ENCODE results near the gene ADAM19.

Gene ADAM19

DNA sequence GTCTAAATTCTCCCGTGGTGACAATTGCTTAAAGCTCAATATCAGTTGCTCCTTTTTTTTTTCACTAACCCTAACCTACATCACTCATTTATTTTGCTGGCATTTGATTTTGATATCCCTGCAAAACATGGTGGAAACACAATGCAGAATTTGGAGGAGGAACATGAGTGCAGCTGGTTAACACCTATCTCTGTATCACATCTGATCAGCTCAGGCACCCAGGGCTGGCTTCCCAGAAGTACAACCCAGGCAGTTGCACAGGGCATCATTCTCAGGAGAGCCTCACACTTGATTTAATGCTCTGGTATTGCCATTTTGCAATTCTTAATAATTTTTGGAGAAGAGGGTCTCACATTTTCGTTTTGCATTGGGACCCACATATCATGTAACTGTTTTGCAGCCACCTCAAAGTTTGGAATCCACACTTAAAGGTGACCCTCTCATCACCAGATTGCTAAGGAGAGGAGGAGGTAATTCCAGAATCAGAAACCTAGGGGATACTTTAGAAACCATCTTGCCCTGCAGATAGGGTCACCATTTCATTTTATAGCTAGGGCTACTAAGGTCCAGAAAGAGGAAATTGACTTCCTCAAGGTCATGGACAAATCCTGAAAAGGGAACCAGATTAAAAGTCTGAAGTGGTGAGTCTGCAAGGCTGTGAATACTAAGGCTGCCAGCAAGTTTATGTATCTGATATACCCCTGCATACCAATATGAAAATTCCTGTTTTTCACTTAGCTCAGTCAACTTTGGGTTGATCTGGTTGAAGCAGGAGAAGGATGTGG, 19.3 kb upstream of the ADAM19 start:
- no peak for DNase-seq (ENCODE audit: low read depth in 2 of 2)

DNA sequence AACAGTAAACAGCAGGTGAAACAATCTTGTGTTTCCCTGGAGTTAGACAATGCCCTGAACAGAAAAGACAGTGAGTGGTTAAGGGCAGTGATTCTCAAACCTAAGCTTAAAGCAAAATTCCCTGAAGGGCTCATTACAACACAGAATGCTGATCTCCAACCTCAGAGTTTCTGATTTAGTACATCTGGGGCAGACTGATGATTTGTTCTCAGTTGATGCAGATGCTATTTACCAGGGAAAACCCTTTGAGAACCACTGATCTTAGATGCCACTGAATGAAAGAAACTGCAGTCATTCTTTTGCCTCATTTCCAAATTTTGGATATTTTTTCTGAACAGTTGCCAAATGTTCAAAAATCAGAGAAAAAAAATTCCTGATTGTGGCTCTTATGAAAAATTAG, 18.7 kb upstream of the ADAM19 start:
- DNase-seq (ENCODE audit: low read depth in 2 of 2): no peak

DNA sequence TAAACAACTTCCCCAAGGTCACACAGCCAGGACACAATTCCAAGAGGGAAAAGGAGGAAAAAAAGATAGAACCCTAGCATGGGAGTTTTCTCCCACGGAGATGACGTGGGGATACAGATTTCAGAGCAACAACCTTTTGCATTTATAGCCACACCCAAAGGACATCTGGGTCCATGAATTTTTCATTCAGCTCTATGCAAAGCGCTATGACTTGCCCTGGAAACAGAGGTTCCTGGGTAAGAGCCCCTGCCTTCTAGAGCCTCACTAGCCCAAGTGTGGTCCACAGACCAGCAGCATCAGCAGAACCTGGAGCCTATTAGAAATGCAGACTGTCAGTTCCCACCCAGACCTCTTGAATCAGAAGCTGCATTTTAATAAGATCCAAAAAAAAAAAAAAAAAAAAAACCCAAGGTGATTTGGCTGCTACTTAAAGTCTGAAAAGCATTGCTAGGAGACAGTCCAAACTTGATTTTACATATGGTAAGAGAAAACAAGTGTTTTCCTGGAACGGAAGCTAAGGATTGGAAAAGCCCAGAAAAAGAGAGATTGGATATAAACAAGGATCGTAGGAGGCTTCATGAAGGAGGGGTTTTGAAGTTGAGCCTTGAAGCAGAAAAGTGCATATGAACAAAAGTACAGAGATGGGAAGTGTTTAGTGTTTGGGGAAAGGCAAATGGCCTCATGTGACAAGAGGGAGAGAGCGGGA, 17.6 kb upstream of the ADAM19 start:
- no peak for DNase-seq (ENCODE audit: low read depth in 2 of 2)

DNA sequence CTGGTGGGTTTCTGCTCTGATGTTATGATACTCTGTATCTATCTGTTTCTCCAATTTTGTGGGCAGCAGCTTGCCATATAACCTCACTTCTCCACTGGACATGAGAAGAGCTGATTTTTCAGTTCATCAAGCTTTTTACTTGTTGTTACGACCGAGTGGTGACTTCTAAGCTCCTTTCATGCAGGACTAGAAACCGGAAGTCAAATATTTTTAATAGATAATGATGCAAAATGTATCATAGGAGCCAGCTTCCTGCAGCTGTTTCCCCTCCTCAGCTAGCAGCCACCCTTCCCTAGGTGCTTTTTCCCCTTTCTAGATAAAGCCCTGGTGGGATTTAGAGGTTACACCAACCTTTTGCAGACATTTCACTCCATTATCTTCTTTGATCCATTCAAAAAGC, 17.0 kb upstream of the ADAM19 start:
- DNase-seq (ENCODE audit: low read depth in 2 of 2): no peak

DNA sequence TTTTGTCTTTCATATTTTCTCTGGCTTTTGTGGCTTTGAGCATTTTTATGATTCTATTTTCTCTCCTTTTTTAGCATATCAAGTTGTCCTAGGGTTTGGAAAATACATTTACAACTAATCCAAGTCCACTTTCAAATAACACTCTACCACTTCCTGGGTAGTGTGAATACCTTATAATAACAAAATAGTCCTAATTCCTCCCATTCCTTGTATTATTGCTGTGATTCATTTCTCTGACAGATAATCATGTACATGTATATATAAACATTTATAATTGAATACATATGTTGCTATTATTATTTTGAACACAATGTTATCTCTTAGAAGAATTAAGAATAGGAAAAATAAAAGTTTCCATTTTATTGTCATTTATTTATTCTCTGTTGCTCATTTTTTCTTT, 14.9 kb upstream of the ADAM19 start:
- no peak for DNase-seq (ENCODE audit: low read depth in 2 of 2)

DNA sequence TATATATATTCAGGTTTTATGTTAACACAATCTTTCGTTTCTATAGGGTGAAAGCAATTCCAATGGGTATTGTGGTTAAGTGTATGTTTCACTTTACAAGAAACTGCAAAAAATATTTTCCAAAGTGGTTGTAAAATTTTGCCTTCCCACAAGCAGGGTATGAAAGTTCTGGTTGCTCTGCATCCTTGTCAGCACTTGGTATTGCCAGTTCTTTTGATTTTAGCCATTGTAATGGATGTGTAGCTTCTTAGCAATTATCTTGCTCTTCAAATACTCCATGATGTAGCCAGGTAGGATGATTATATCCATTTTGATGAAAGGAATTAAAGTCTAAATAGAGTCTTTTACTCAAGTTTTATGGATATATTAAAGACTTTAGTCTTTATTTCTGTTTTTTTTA, 9.1 kb upstream of the ADAM19 start:
- no peak for DNase-seq (ENCODE audit: low read depth in 2 of 2)

DNA sequence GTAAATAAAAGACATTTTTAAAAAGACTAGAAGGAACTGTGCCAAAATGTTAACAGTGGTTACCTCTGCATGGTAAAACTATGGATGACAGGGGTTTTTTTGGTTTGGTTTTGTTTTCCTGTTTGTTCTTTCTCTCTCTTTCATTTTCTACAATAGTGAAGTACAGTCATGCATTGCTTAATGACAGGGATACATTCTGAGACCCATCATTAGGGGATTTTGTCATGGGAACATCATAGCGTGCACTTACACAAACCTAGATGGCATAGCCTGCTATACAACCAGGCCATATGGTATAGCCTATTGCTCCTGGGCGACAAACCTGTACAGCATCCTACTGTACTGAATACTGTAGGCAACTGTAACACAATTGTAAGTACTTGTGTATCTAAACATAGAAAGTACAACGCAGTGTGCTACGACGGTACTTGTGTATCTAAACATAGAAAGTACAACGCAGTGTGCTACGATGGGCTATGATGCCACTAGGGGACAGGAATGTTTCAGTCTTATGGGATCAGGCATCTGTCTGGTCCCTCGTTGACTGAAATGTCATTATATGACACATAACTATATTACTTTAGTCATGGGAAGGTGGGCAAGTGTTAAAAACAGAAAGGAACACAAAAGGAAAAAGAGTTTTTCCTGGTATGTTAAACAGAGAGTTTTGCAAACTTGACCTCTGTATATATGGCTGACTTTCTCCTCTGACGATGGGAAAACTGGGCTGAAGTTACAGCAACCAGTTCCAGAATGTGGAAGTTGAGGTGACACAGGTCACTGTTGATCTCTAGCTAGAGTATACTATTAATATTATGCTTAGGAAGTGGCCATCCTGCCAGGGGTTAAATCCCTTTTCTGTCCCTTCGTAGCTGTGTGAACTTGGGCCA, 7.4 kb upstream of the ADAM19 start:
- DNase-seq (ENCODE audit: low read depth in 2 of 2): no peak

DNA sequence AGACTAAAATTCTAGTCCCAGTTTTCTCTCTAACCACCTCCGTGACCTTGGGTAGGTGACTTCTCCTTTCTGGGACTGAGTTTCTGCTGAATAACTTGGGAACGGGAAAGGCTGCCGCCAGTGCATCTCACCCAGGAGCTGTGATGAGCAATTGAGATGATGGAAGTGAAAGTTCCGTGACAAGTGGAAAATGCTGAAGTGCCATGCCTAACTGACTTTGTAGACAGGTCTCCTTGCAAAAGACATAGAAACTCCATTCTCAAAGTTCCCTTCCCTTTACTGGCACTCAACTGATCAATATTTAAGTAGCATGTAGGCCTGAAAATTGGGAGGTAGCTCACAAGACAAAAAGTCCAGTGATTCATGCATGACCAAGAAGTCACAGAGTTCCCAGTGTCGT, 6.3 kb upstream of the ADAM19 start:
- DNase-seq (ENCODE audit: low read depth in 2 of 2): no peak

DNA sequence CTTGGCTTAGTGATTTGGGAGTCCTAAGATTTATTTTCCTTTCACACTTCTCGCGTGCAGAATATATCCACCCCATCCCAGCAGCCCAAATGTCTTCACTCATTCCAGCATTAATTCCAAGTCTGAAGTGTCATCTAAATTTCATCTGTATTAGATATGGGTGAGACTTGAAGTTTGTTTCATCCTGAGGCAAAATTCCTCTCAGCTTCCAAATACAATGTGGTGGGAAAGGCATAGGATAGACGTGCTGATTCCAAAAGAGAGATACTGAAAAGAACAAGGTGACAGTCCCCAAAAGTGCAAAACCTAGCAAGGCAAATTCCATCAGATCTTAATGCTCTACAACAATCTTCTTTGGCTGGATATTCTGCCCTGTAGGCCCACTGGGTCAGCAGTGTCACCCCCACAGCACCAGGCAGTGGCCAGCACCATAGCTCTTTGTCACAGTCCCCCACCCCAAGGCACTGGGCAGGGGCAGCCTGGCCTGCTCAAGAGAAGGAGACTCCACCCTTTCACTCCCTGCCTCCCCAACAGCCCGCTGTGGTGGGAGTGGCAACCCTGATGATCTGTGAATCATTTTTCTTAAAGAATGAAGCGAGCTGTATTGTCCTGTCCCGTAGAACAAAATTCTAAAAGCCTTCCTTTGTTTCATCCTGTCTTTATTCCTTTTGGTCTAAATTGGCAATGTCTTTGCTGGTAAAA, 2.7 kb upstream of the ADAM19 start:
- DNase-seq (ENCODE audit: low read depth in 2 of 2): no peak

DNA sequence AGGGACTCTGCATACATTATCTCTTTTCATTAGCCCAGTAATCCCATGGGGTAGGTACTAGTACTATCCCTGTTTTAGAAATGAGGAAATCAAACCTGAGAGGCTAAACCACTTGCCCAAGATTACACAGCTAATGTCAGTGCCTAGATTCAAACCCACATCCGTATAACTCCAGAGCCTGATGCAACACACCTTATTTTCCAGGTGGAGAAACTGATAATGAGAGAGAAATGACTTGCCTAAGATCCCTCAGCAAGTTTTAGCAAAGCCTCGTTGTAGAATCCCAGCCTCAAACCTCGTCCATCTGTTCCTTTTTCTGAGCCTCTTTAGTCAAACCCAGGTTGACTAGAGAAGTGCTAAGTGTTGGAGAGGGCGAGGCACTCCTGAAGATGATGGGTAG, 1.1 kb upstream of the ADAM19 start:
- DNase-seq (ENCODE audit: low read depth in 2 of 2): no peak

DNA sequence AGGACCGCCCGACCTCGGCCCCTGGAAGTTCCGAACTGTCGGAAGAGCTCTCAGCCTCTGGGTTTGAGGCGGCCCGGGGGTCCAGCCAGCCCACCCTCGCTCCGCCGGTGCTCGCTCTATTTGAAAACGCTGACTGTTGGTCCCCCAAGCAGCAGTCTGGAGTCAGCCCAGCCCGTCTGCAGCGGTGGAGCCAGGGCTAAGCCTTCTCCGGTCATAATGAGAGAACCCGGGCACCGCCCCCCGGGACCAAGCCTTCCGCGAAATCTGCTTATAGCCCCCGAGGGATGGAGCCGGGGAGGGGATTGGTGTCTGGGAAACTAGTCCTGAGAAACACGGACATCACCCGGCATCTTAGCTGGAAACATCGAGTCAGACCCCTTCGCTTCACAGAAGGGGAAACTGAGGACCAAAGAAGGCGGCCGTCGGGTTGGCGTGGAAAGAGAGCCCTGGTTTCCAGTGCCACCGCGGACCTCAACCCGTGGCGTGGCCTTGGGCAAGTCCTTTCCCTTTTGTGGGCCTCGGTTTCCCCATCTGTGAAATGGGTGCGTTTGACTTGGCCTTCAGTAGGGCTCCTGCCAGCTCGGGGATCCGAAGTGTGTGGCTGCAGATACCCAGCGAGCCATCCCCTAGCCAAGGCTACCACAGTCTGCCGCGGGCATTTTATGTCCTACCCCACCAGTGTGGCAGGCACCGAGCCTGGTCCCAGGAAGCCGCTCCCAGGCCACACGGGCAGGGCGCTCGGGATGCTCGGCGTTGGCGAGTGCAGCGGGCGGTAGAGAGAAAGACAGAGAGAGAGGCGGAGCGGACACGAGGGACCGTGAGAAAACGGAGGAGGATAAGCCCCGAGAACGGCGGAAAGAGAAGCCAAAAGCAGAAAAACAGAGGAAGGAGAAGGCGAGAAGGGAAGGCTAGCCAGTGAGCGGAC, 857 bp downstream of the ADAM19 start:
- DNase-seq (ENCODE audit: low read depth in 2 of 2): no peak

DNA sequence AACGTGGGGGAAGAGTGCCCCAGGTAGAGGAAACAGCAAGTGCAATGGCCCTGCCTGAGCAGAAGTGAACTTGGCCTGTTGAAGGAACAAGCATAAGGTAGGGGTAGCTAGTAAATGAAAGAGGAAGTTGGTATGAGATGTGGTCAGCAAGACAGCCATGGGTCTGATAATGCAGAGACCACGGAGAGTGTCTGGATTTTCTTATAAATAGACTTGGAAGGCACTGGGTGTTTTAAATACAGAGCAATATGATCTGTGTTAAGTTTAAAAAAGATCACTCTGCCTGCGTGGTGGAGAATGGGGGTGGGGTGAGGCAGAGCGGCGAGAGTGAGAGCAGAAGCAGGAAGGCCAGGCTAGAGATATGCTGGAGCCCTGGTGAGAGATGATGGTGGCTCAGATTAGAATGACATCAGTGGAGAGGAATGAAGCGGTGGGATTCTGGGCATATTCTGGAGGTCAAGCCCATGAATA, 4.2 kb downstream of the ADAM19 start:
- DNase-seq (ENCODE audit: low read depth in 2 of 2): no peak

DNA sequence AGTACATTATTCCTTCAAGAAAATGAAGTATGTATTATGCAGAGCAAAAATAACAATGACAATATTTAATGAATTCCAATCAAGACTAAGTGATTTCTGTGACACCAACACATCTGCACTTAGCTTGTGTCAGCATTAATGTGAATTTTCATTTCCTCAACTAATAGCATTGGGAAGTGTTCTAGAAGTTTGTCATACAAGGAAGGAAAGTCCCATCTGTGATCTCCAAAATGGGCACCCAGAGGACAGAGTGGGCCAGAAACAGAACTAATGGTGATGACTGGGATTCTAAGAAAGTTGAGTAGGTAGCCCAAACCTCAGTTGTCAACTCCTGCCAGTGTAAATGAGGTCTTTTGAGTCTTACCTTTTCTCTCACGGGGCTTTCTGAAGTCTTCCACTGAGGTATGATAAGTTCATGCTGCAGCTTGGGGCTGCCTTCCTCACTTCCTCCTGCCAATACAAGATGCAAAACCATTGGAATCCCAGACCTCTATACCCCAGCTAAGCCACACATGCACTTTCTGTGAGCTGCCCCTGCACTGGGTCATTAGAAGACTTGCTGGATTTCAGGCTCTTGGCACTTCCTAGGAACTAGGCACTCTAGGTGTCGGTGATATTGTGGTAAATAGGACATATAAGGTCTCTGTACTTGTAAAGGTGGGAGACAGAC, 4.9 kb downstream of the ADAM19 start:
- DNase-seq (ENCODE audit: low read depth in 2 of 2): no peak

DNA sequence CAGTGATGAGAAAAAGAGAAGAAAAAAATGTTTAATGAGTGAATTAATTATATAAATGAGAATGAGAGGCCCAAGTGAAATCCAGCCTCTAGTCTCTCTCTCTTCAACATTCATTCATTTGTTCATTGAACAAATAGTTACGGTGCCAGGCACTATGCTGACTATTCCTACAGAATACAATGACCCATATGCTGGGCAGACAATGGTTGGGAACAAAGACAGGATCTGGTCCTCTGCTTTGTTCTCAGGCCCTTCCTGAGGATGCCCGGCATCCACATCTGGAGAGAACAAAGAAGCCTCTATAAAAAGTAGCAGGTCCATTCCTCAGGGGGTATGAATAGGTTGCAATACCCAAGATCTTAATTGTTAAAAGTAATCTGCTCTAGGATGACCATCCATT, 6.9 kb downstream of the ADAM19 start:
- DNase-seq (ENCODE audit: low read depth in 2 of 2): no peak

DNA sequence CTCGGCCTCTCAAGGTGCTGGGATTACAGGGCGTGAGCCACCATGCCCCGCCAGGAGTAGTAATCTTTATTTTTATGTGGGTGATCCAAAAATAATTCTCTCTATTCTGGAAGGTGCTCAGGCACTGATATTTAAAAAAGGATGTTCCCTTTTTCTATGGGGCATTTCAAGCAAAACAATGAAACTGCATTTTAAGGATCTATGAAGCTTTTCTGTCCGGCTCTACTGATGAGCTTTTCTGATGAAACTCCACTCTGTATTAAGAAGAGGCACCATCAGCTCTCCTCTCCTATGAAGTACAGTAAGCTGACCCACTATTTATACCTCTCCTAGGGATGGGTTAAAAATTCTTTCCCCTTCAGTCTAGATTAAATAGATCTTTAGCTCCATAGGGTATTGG, 7.4 kb downstream of the ADAM19 start:
- DNase-seq (ENCODE audit: low read depth in 2 of 2): no peak

DNA sequence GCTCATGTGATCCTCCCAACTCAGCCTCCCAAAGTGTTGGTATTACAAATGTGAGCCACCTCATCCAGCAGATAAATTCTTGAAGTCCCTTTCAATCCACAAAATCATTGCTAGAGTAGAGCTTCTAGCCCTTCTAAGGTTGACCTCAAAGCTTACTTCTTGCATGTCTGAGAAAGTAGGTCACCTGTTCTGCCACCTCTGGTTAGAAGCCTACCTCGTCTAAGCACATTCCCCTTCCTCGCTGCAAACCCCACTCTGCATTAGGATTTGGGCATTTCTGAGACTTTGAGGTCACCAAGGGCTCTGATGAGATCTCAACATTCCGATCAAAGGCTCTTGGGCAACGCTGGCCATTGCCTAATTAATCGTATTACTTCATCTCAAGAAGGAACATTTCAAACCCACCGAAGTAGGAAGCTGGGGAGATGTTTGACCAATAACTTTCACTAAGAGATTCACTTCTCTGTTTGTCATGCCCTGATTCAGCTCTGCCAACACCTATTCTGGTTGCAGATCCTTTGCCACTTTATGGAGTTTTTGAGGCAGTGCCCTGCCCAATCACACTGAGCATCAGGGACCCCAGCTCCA, 8.6 kb downstream of the ADAM19 start:
- no peak for DNase-seq (ENCODE audit: low read depth in 2 of 2)

DNA sequence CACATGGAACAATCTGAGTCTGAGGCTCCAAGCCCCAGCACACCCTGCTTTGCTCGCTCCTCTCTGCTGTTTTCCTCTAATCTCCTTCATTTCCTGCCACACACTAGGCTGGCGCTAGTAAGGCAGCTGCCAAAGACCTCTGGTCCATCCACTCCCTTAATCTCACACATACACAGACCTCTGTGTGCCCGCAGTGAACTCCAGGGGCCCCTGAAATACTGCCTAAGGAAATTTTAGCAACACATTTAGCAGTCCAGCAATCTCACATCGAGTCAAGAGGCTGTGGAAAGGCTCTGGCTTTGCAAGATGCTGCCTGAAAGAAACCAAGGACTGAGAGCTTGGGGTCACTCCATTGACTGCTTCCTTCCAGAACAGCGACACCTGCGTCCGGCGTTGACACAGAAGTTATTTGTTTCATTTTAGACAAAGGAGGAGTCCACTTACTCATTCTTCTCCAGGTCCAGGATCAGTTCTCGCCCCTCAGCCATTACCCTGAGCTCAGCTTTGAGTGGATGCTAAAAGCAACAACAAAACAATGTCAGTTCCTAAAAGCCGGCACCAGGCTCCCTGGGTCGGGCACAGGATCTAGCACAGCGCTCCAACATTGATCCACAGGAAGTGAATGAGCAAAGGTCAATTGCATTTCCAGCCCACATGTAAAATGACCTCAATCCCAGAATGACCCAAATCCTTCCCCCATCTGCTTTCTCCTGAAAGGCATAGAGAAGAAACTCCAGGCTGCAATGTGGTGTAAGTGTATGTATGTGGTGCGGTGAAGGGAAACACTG, 11.5 kb downstream of the ADAM19 start:
- no peak for DNase-seq (ENCODE audit: low read depth in 2 of 2)

DNA sequence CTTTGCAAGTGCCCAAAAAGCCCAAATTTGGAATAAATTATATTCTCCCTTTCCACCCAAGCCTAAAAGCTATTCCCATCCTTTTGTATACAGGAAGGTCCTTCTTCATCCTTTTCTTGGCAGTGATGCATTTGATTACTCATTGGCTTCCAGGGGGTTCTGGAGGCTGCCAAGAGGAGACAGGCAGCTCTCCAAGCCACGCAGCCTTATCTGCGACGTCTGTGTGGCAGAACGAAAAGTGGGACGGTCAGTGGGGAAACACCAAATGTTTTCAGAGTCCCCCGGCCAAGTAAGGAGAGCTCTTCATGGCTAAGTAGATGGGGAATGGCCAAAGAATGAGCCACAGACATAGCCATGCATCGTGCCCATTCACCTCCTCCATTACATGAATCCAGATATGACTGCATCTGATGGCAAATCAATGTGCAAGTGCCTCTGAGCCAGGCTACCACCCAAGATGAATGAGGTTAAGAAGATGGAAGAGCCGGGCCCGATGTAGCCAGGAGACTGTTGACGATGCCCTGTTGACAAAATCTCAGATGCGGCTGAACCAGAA, 12.1 kb downstream of the ADAM19 start:
- DNase-seq (ENCODE audit: low read depth in 2 of 2): no peak

Measured in activated CD4-positive, alpha-beta T cell treated with anti-CD3 and anti-CD28 coated beads for 24 hours (primary cell).